Testis (tissue), 2 donors: ENCODE measurements around the gene FOXO1.

Source experiments
- POLR2A ChIP-seq: fragments of 450-650 bp; IDR thresholded peaks from one replicate; pipeline ENCODE4 v1.6.1; 2017; ENCODE audit warnings: antibody characterized with exemption, mild to moderate bottlenecking, moderate library complexity
- TF ChIP-seq, protein P1 (sequence below), 3 experiments: fragments of 450-650 bp in 2 of 3; fragments of 200-600 bp in 1 of 3; sonication (generic) in 1 of 3; IDR thresholded peaks; one replicate each; pipeline ENCODE4 v1.5.1; 2016 to 2019; ENCODE audit warnings: antibody characterized with exemption in 3 of 3, mild to moderate bottlenecking in 2 of 3, moderate library complexity in 1 of 3

DNA sequence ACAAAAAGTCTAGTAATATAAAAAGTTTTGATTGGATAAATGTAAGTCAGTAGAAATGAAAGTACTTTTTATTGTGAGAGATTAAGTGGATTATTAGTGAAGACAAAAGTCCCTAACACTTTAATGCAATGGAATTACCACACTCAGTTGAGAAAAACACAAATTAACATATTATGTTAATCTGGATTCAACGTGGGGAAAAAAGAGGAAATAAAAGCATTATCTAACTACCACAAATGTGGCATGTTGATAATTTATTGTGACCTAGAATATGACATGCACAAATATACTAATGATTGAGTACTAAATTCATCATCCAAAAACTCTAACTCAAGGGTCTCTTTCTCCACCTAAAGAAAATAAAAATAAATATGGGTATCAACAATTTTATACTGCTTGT is 41.5 kb downstream of the FOXO1 start:
- TF ChIP-seq, protein P1, sequence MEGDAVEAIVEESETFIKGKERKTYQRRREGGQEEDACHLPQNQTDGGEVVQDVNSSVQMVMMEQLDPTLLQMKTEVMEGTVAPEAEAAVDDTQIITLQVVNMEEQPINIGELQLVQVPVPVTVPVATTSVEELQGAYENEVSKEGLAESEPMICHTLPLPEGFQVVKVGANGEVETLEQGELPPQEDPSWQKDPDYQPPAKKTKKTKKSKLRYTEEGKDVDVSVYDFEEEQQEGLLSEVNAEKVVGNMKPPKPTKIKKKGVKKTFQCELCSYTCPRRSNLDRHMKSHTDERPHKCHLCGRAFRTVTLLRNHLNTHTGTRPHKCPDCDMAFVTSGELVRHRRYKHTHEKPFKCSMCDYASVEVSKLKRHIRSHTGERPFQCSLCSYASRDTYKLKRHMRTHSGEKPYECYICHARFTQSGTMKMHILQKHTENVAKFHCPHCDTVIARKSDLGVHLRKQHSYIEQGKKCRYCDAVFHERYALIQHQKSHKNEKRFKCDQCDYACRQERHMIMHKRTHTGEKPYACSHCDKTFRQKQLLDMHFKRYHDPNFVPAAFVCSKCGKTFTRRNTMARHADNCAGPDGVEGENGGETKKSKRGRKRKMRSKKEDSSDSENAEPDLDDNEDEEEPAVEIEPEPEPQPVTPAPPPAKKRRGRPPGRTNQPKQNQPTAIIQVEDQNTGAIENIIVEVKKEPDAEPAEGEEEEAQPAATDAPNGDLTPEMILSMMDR (IDR thresholded peaks at IDR 0.05): no peak
- TF ChIP-seq POLR2A: no peak
